ENCODE results near the gene HNRNPA3. TPM values are rescaled to one million over a fixed set of nuclear protein-coding genes. Genes with fewer than 3 reads are reported as not detected.

Gene HNRNPA3
- total RNA-seq, 2 donors from 2014 or later, result 147 to 278 TPM

DNA sequence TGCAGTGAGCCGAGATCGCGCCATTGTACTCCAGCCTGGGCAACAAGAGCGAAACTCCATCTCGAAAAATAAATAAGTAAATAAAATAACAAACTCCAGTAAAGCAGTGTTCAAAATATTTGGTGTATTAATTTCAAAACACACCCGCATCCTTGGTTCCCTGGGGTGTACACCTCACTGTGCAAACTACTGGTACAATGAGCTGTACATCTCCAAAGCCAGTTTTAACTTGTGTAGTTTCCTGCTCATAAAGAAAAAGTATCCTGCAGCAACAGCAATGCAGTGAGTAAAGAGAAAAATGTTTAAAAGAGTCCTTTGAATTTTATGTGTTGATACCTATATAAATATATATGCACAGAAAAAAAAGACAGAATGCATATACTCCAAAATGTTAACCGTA lies 56.3 kb downstream of the HNRNPA3 start:
- no peak for DNase-seq
- H3K27ac ChIP-seq, result no peak overlapping the region
- no peaks in the 10 kb centered on the region for H3K27me3 ChIP-seq
- H3K4me3 ChIP-seq, result no peak overlapping the region
- H3K4me1 ChIP-seq, result peaks cover 9% of the 10 kb centered on the region
- no peaks in the 10 kb centered on the region for H3K36me3 ChIP-seq
- intact Hi-C loops (cut with DNase I), result no loop called here
- H3K9me3 ChIP-seq, result no peaks in the 10 kb centered on the region
- TF ChIP-seq CTCF (IDR thresholded peaks at IDR 0.05), result no peak
- no peak overlapping the region for H3K9ac ChIP-seq (ENCODE audit: low read depth in 2 of 2, low read length in 2 of 2)

- Histone ChIP-seq H3K4me1 (peaks cover 9% of the 10 kb centered on the region), H3K27ac (no peak overlapping the region), H3K36me3 (no peaks in the 10 kb centered on the region), H3K9ac (ENCODE audit: low read depth in 2 of 2, low read length in 2 of 2) (no peak overlapping the region), H3K27me3 (no peaks in the 10 kb centered on the region), H3K4me3 (no peak overlapping the region), H3K9me3 (no peaks in the 10 kb centered on the region)
- intact Hi-C loops (cut with DNase I), result no loop called here
- DNase-seq, result no peak
- no peak for TF ChIP-seq CTCF (IDR thresholded peaks at IDR 0.05)
Measured at GRCh38 chr2:177270531-177270930, 57.9 kb downstream of the HNRNPA3 start.

- H3K9me3 ChIP-seq, result no peaks in the 10 kb centered on the region
- H3K9ac ChIP-seq (ENCODE audit: low read depth in 2 of 2, low read length in 2 of 2), result no peak overlapping the region
- no peaks in the 10 kb centered on the region for H3K27me3 ChIP-seq
- TF ChIP-seq CTCF (IDR thresholded peaks at IDR 0.05), result no peak
- peak; percentile 11 for DNase-seq
- no peaks in the 10 kb centered on the region for H3K36me3 ChIP-seq
- peaks cover 9% of the 10 kb centered on the region for H3K4me1 ChIP-seq
- H3K4me3 ChIP-seq, result no peak overlapping the region
- intact Hi-C loops (cut with DNase I), result no loop called here
- H3K27ac ChIP-seq, result no peak overlapping the region
Measured at GRCh38 chr2:177271981-177272666, 59.5 kb downstream of the HNRNPA3 start.

DNA sequence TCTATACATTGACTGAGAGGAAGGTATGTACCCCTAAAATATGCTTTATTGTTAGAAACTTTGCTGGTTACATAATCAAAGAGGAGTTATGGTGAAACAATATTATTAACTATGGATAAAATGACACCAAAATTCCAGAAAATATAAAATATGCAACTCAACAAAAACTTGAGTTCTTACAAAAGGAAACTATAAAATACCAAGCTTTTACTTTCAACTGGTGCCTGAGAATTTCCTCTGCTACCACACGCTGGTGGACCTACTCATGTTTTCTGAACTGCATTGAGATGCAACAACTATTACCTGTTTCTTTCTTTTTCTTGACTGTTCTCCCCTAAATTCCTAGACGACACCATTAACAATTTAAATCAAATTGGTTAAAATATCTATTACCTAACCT lies 60.2 kb downstream of the HNRNPA3 start:
- H3K27me3 ChIP-seq, result no peaks in the 10 kb centered on the region
- peak overlapping the region; percentile 34 for H3K27ac ChIP-seq
- peaks cover 9% of the 10 kb centered on the region for H3K4me1 ChIP-seq
- intact Hi-C loops (cut with DNase I), result no loop called here
- TF ChIP-seq CTCF (IDR thresholded peaks at IDR 0.05), result no peak
- H3K9me3 ChIP-seq, result no peaks in the 10 kb centered on the region
- DNase-seq, result peak; percentile 6
- no peaks in the 10 kb centered on the region for H3K36me3 ChIP-seq
- H3K9ac ChIP-seq (ENCODE audit: low read depth in 2 of 2, low read length in 2 of 2), result no peak overlapping the region
- H3K4me3 ChIP-seq, result no peak overlapping the region

DNA sequence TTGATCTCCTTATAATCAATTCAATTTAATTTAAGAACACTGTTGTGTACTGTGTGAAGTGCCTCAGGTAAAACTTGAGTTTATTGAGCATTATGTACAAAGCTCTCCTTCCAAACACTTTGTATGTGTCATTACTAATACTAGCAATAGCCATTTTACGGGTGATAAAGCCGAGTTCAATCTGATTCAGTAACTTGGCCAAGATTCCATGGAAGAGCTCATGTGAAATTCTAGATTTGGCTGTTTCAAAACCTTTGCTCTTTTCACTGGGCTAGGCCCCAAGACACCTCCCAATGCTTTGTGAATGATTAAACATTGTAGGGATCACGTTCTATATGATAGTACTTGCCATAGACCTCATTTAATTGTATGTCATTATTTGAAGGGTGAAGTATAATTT lies 60.8 kb downstream of the HNRNPA3 start:
- intact Hi-C loops (cut with DNase I), result no loop called here
- Histone ChIP-seq H3K36me3 (no peaks in the 10 kb centered on the region), H3K9me3 (no peaks in the 10 kb centered on the region), H3K9ac (ENCODE audit: low read depth in 2 of 2, low read length in 2 of 2) (peak overlapping the region in 1 of 2 donors; percentile 29), H3K4me1 (peaks cover 9% of the 10 kb centered on the region), H3K27me3 (no peaks in the 10 kb centered on the region), H3K27ac (peak overlapping the region; percentile 34), H3K4me3 (no peak overlapping the region)
- no peak for TF ChIP-seq CTCF (IDR thresholded peaks at IDR 0.05)
- DNase-seq, result peak; percentile 18

Small RNA genes within 50 kb of the gene (microRNA-seq; reads per million reads assigned to microRNA genes)
- not detected for gene MIR3128

Other genes with a start within 250 kb of the HNRNPA3 start
- gene NFE2L2, start 51.9 kb downstream of the HNRNPA3 start, total RNA-seq, result 10 to 100 TPM; 81.5 to 87.6 TPM
- 100 to 1,000 TPM in 1 of 2 donors, 10 to 100 TPM in 1; 64.8 to 102 TPM for gene AGPS, start 180.0 kb downstream of the HNRNPA3 start, total RNA-seq